GM19395 (cell line): ENCODE measurements around the gene EVI2B.
A peak's percentile ranks its signal among the peaks of the same experiment; 100 is the strongest.
"Not testable (repeated sequence)": the region's sequence is repeated elsewhere in the genome, so short reads cannot be mapped to it uniquely, and the experiment has no call there.

Experiments used
- ATAC-seq: cut with Tn5 transposase; IDR thresholded peaks from one replicate; pipeline ENCODE4 v1.9.1; 2021; ENCODE audit warnings: mild to moderate bottlenecking, moderate library complexity; ENCODE audit not compliant: unreplicated experiment

Gene EVI2B

GRCh38 chr17:31313982-31314781 is at the start of gene EVI2B:
Gene EVI2B, minus strand, starts transcription at chr17:31314054. Its CDS starts 8,445 bp downstream, at chr17:31305609.
- ATAC-seq, result no peak

- no peak for ATAC-seq
Observed at GRCh38 chr17:31357839-31358394, 44.1 kb upstream of the EVI2B start.

- no peak for ATAC-seq
Observed at GRCh38 chr17:31357091-31357490, 43.2 kb upstream of the EVI2B start.

- ATAC-seq, result no peak
Observed at GRCh38 chr17:31355935-31356334, 42.1 kb upstream of the EVI2B start.

GRCh38 chr17:31349454-31349853 is 35.6 kb upstream of the EVI2B start:
- no peak for ATAC-seq

- ATAC-seq, result not testable (repeated sequence)
Observed at GRCh38 chr17:31345191-31345747, 31.4 kb upstream of the EVI2B start.

GRCh38 chr17:31339906-31340661 is 26.2 kb upstream of the EVI2B start:
- no peak for ATAC-seq

GRCh38 chr17:31329221-31329620 is 15.4 kb upstream of the EVI2B start:
- no peak for ATAC-seq

GRCh38 chr17:31328160-31328535 is 14.3 kb upstream of the EVI2B start:
- no peak for ATAC-seq

GRCh38 chr17:31327534-31328159 is 13.8 kb upstream of the EVI2B start:
- ATAC-seq, result no peak

GRCh38 chr17:31323551-31323950 is 9.7 kb upstream of the EVI2B start:
- ATAC-seq, result no peak

- no peak for ATAC-seq
Observed at GRCh38 chr17:31321966-31322365, 8.1 kb upstream of the EVI2B start.

- ATAC-seq, result no peak
Observed at GRCh38 chr17:31321481-31321880, 7.6 kb upstream of the EVI2B start, which contains the start of gene EVI2A. Gene EVI2A, minus strand, starts transcription at chr17:31321622. Its CDS starts 2,609 bp downstream, at chr17:31319013.

- no peak for ATAC-seq
Observed at GRCh38 chr17:31320791-31321190, 6.9 kb upstream of the EVI2B start.

- ATAC-seq, result no peak
Observed at GRCh38 chr17:31320241-31320640, 6.4 kb upstream of the EVI2B start.

- no peak for ATAC-seq
Observed at GRCh38 chr17:31318851-31319661, 5.2 kb upstream of the EVI2B start.

- peak; percentile 53 for ATAC-seq
Observed at GRCh38 chr17:31318298-31318801, 4.5 kb upstream of the EVI2B start.

- ATAC-seq, result no peak
Observed at GRCh38 chr17:31314782-31315100, 887 bp upstream of the EVI2B start.

GRCh38 chr17:31312223-31312622 is 1.6 kb downstream of the EVI2B start:
- not testable (repeated sequence) for ATAC-seq

GRCh38 chr17:31311526-31311925 is 2.3 kb downstream of the EVI2B start:
- ATAC-seq, result no peak
